Pancreas (tissue), 10 donors: ENCODE results near the gene LRFN2. TPM values are rescaled to one million over a fixed set of nuclear protein-coding genes. Genes with fewer than 3 reads are reported as not detected.

Experiments
- ATAC-seq, 4 donors: fragments of 200-7000 bp; cut with Tn5 transposase; one replicate each; pipeline versions ENCODE4 v1.8.0 to v1.9.1; 2020; ENCODE audit warnings: mild to moderate bottlenecking in 4 of 4, moderate library complexity in 4 of 4
- DNase-seq, 6 donors: peaks; one replicate each; pipeline ENCODE4 v3.0.0-alpha.2; 2020
- FAIRE-seq: peaks from 2 replicates; lab custom pipeline; 2012; peaks lifted over from hg19 to GRCh38; lab: Jason Lieb, UNC
- H3K27ac ChIP-seq, 4 donors: fragments of 200-600 bp; sonication (generic); 1 replicate in 3 of 4; 2 replicates in 1 of 4; pipeline versions ENCODE4 v1.5.0 to v1.8.0; 2020
- H3K27me3 ChIP-seq, 4 donors: fragments of 200-600 bp; one replicate each; pipeline ENCODE4 v1.8.0; 2021
- H3K36me3 ChIP-seq, 3 donors: fragments of 200-600 bp; sonication (generic) in 1 of 3; one replicate each; pipeline versions ENCODE4 v1.5.0 to v1.8.0; 2020 to 2021
- H3K4me1 ChIP-seq, 3 donors: fragments of 200-600 bp; one replicate each; pipeline ENCODE4 v1.8.0; 2021
- H3K4me3 ChIP-seq, 4 donors: fragments of 200-600 bp; sonication (generic) in 2 of 4; one replicate each; pipeline versions ENCODE4 v1.5.0 to v1.8.0; 2020 to 2021
- H3K9me3 ChIP-seq, 4 donors: fragments of 200-600 bp; one replicate each; pipeline ENCODE4 v1.8.0; 2021
- WGBS, 2 donors: extraction: QIAGEN DNeasy Blood & Tissue Kit; methylation state at CpG; one replicate each; pipeline ENCODE4 v1.1.7; 2013; 5-methylcytosine and 5-hydroxymethylcytosine counted together
- intact Hi-C, 3 donors: fragments of 100-400 bp; cut with DNase I; formaldehyde crosslinking; loops; one replicate each; pipeline versions ENCODE4 v1.11.1 to v1.14.2; 2022
- polyA plus RNA-seq, 2 donors: library from polyadenylated mRNA; stranded (reverse); fragments of 200-250 nt; gene quantifications; one replicate each; pipeline ENCODE4 v1.2.3, GENCODE V29; 2013
- total RNA-seq, 6 donors: library from RNA; stranded (reverse); fragmentation: NEBNext Ultra II Directional in 4 of 6; extraction: Animal tissue kit (Norgen Biotek cat#: 25700) in 4 of 6; gene quantifications; one replicate each; pipeline versions ENCODE4 v1.2.1 to v1.2.4, GENCODE V29; 2021 to 2023
- TF ChIP-seq, protein P1 (sequence below), 4 donors: fragments of 200-600 bp; sonication (generic) in 3 of 4; IDR thresholded peaks; one replicate each; pipeline versions ENCODE4 v1.5.0 to v1.8.0; 2021; ENCODE audit warnings: antibody characterized with exemption in 4 of 4
- donor health status: healthy with polysubstance abuse.
- donor health status: DM: no; HTN: no; CAD: no; lungs with moderate emphysema.
- donor health status: DM: no; HTN: no; CAD: no.
- donor health status: control.
- donor health status: control.
- donor health status: Bipolar disorder and iron deficiency.
- donor health status: DM: yes; HTN: yes; CAD: no.
- donor health status: DM: no; HTN: no; CAD: no.
- donor health status: DM: no; HTN: no; CAD: no.
- donor health status: DM: yes; HTN: yes; CAD: no.

LRFN2 gene
- total and polyA plus RNA-seq, 8 donors: 0.22 to 1.5 (median 0.54) TPM

DNA sequence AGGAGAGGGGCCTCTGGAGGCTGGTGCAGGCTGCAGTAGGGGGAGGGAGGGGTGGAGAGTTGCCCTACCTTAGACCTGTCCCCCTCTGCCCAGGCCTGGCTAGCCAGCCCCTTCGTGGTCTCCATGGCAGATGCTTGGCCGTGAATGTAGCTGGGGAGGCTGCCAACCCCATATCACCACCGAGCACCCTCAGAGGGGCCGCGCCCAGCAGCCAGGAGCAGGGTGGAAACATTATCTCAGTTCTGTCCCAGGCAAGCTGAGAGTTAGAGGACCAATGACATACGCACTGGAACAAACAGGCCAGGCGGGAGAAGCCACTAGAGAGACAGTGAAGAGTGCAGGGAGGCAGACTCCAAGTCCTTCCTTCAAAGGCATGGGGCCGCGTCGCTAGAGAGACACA lies 66.5 kb downstream of the LRFN2 start:
- 64 to 75% methylated on average over 10 of the region's 10 CpGs for WGBS, 2 donors
- FAIRE-seq: no peak
- DNase-seq: no peak

GRCh38 chr6:40520084-40520483 lies 67.1 kb downstream of the LRFN2 start:
- H3K4me3 ChIP-seq: no peak overlapping the region
- no peaks in the 10 kb centered on the region for H3K36me3 ChIP-seq
- intact Hi-C loops: no loop called here
- FAIRE-seq: no peak
- ATAC-seq: no peak
- TF ChIP-seq, protein P1, sequence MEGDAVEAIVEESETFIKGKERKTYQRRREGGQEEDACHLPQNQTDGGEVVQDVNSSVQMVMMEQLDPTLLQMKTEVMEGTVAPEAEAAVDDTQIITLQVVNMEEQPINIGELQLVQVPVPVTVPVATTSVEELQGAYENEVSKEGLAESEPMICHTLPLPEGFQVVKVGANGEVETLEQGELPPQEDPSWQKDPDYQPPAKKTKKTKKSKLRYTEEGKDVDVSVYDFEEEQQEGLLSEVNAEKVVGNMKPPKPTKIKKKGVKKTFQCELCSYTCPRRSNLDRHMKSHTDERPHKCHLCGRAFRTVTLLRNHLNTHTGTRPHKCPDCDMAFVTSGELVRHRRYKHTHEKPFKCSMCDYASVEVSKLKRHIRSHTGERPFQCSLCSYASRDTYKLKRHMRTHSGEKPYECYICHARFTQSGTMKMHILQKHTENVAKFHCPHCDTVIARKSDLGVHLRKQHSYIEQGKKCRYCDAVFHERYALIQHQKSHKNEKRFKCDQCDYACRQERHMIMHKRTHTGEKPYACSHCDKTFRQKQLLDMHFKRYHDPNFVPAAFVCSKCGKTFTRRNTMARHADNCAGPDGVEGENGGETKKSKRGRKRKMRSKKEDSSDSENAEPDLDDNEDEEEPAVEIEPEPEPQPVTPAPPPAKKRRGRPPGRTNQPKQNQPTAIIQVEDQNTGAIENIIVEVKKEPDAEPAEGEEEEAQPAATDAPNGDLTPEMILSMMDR (IDR thresholded peaks at IDR 0.05): no peak
- H3K27me3 ChIP-seq: no peaks in the 10 kb centered on the region
- no peaks in the 10 kb centered on the region for H3K4me1 ChIP-seq
- no peak overlapping the region for H3K27ac ChIP-seq
- no peak for DNase-seq
- no peaks in the 10 kb centered on the region for H3K9me3 ChIP-seq
- 83 to 95% methylated on average over 5 of the region's 5 CpGs for WGBS, 2 donors

More for the DNA sequence above, 66.5 kb downstream of the LRFN2 start:
- H3K36me3 ChIP-seq: no peaks in the 10 kb centered on the region
- no peak overlapping the region for H3K27ac ChIP-seq
- intact Hi-C loops: no loop called here
- no peak overlapping the region for H3K4me3 ChIP-seq
- no peaks in the 10 kb centered on the region for H3K4me1 ChIP-seq
- H3K27me3 ChIP-seq: no peaks in the 10 kb centered on the region
- no peaks in the 10 kb centered on the region for H3K9me3 ChIP-seq
- TF ChIP-seq, protein P1 (IDR thresholded peaks at IDR 0.05): no peak
- peak in 2 of 4 donors; percentile 24 to 37 for ATAC-seq

GRCh38 chr6:40517654-40518053 lies 69.5 kb downstream of the LRFN2 start:
- H3K4me1 ChIP-seq: no peaks in the 10 kb centered on the region
- WGBS, 2 donors: 76 to 81% methylated on average over 5 of the region's 5 CpGs
- no peaks in the 10 kb centered on the region for H3K27me3 ChIP-seq
- intact Hi-C loops: no loop called here
- DNase-seq: no peak
- no peaks in the 10 kb centered on the region for H3K9me3 ChIP-seq
- no peak for FAIRE-seq
- ATAC-seq: no peak
- H3K36me3 ChIP-seq: no peaks in the 10 kb centered on the region
- no peak overlapping the region for H3K27ac ChIP-seq
- TF ChIP-seq, protein P1 (IDR thresholded peaks at IDR 0.05): no peak
- H3K4me3 ChIP-seq: no peak overlapping the region

DNA sequence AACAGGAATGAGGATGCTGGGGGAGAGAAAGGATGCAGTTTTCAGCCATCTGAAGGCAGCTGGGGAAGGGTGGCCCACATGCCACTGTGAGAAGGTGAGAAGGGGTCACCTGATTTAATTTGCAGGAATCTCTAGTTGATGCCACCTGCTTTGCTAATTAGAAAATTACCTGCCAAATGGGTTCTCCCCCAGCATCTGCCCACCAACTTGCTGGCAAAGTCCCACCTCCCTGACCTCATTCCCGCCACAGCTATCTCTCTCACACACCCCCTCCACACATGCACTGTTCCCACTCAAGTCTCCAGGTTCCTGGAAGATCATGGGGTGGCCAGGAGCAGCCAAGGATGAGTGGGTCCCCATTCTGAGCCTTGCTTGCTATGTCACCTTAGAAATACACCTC lies 70.7 kb downstream of the LRFN2 start:
- FAIRE-seq (no peak), ATAC-seq (no peak), DNase-seq (no peak)
- no peak overlapping the region for H3K4me3 ChIP-seq
- no peaks in the 10 kb centered on the region for H3K27me3 ChIP-seq
- H3K9me3 ChIP-seq: no peaks in the 10 kb centered on the region
- intact Hi-C loops: no loop called here
- 79 to 92% methylated on average over 1 of the region's 1 CpG for WGBS, 2 donors
- H3K27ac ChIP-seq: no peak overlapping the region
- H3K36me3 ChIP-seq: no peaks in the 10 kb centered on the region
- no peaks in the 10 kb centered on the region for H3K4me1 ChIP-seq
- TF ChIP-seq, protein P1 (IDR thresholded peaks at IDR 0.05): no peak

DNA sequence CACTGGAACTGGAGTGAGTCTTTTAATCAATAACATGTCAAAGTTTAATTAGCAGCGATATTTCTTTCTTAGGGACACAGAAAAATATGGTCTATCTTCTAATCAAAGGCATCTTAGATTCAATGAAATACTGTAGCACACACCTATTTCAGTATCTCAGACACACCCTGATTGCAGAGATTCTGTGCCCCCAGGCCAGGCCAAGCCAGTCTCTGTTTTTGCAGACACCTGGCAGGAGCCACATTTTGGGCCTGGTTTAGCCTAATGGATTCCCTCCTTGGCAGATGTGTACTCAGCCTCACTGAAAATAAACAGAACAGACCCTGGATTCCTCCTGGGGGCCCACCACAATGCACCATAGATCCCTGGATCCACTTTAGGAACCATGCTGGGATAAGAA lies 74.8 kb downstream of the LRFN2 start:
- WGBS, 2 donors: 59 to 77% methylated on average over 1 of the region's 1 CpG
- Histone ChIP-seq H3K4me1 (no peaks in the 10 kb centered on the region), H3K9me3 (no peaks in the 10 kb centered on the region), H3K4me3 (no peak overlapping the region), H3K36me3 (no peaks in the 10 kb centered on the region), H3K27ac (no peak overlapping the region), H3K27me3 (no peaks in the 10 kb centered on the region)
- ATAC-seq: no peak
- intact Hi-C loops: no loop called here
- TF ChIP-seq, protein P1 (IDR thresholded peaks at IDR 0.05): no peak
- no peak for FAIRE-seq
- DNase-seq: no peak
